K562 (cell line): ENCODE measurements around the gene BMPER. TPM values are rescaled to one million over a fixed set of nuclear protein-coding genes. Genes with fewer than 3 reads are reported as not detected.

Source experiments
- ATAC-seq: fragments of 200-7000 bp; cut with Tn5 transposase; 3 replicates; pipeline ENCODE4 v1.9.1; 2020; ENCODE audit warnings: moderate library complexity
- BruUV-seq: library from RNA; stranded (reverse); fragments of 400-500 nt; replicated peaks from 2 replicates; lab custom pipeline; 2021; lab: Mats Ljungman, UMichigan
- CTCF ChIA-PET: fragments of 300-600 bp; formaldehyde crosslinking; extraction: SDS; loops from one replicate; lab custom pipeline; 2021; ENCODE audit warnings: low intra/inter-chr PET ratio; lab: Yijun Ruan, JAX
- POLR2A ChIA-PET: fragments of 300-600, 350-650 bp; sonication (Branson Sonifier 250); formaldehyde crosslinking; extraction: SDS; loops from one replicate; lab custom pipeline; 2021; ENCODE audit warnings: antibody characterized with exemption, inconsistent platforms; lab: Yijun Ruan, JAX
- DNase-seq, 4 experiments: peaks; one replicate each; pipeline versions ENCODE4 v3.0.0 to v3.0.0-alpha.2; 2011 to 2018; ENCODE audit warnings: low spot score in 3 of 4, mixed read lengths in 3 of 4; ENCODE audit errors: extremely low read depth in 1 of 4
- FAIRE-seq: peaks from 2 replicates; lab custom pipeline; 2011; peaks lifted over from hg19 to GRCh38; lab: Jason Lieb, UNC
- H2AFZ ChIP-seq: 2 replicates; pipeline ENCODE4 v1.6.0; 2011; ENCODE audit warnings: low read depth, low read length, control low read depth, inconsistent platforms
- H3K27ac ChIP-seq: fragments of 200-600 bp; 3 replicates; pipeline ENCODE4 v1.8.0; 2011; ENCODE audit warnings: low read depth, mild to moderate bottlenecking, control low read depth, inconsistent platforms, low read length, moderate library complexity, mixed read lengths; ENCODE audit errors: extremely low read depth
- H3K27me3 ChIP-seq, 2 experiments: fragments of 300-600 bp in 1 of 2; 2 replicates in 1 of 2; 3 replicates in 1 of 2; pipeline versions ENCODE4 v1.6.0 to v1.8.0; 2011; ENCODE audit warnings: inconsistent platforms in 2 of 2, low read length in 2 of 2, mild to moderate bottlenecking in 1 of 2, mixed read lengths in 1 of 2, moderate library complexity in 1 of 2; ENCODE audit not compliant: control insufficient read depth in 2 of 2, insufficient read depth in 2 of 2
- H3K36me3 ChIP-seq: fragments of 300-600 bp; 3 replicates; pipeline ENCODE4 v1.8.0; 2011; ENCODE audit warnings: mild to moderate bottlenecking, low read length, inconsistent platforms; ENCODE audit not compliant: control insufficient read depth, insufficient read depth
- H3K4me1 ChIP-seq, 2 experiments: fragments of 200-600 bp in 1 of 2; replicated peaks in 1 of 2; 2 replicates in 1 of 2; 3 replicates in 1 of 2; pipeline versions ENCODE4 v1.5.1 to v1.8.0; 2011; ENCODE audit warnings: inconsistent platforms in 2 of 2, low read length in 2 of 2, mild to moderate bottlenecking in 1 of 2, mixed read lengths in 1 of 2, moderate library complexity in 1 of 2; ENCODE audit not compliant: control insufficient read depth in 2 of 2, insufficient read depth in 2 of 2
- H3K4me2 ChIP-seq: 2 replicates; pipeline ENCODE4 v1.6.1; 2011; ENCODE audit warnings: low read length, control low read depth, inconsistent platforms, mixed read lengths; ENCODE audit not compliant: insufficient read depth
- H3K4me3 ChIP-seq: fragments of 200-600 bp; sonication (generic), shearing (Covaris generic); 2 replicates; pipeline ENCODE4 v1.5.1; 2016; ENCODE audit warnings: control low read depth, inconsistent platforms
- H3K79me2 ChIP-seq: fragments of 200-600 bp; 3 replicates; pipeline ENCODE4 v1.8.0; 2011; ENCODE audit warnings: low read length, inconsistent platforms; ENCODE audit not compliant: control insufficient read depth, insufficient read depth
- H3K9ac ChIP-seq, 2 experiments: 2 replicates each; pipeline versions ENCODE4 v1.6.0 to v1.6.1; 2011; ENCODE audit warnings: low read depth in 2 of 2, low read length in 2 of 2, control low read depth in 1 of 2, inconsistent platforms in 1 of 2, mild to moderate bottlenecking in 1 of 2, mixed read lengths in 1 of 2; ENCODE audit not compliant: insufficient read depth in 1 of 2
- H3K9me1 ChIP-seq: one replicate; pipeline ENCODE4 v1.6.0; 2011; ENCODE audit warnings: inconsistent platforms, mild to moderate bottlenecking, low read length, moderate library complexity; ENCODE audit not compliant: control insufficient read depth, insufficient read depth
- H3K9me3 ChIP-seq: replicated peaks from 2 replicates; pipeline ENCODE4 v1.5.1; 2011; ENCODE audit warnings: low read depth, low read length, inconsistent platforms; ENCODE audit not compliant: control insufficient read depth, insufficient read depth
- H4K20me1 ChIP-seq: replicated peaks from 2 replicates; pipeline ENCODE4 v1.6.1; 2011; ENCODE audit warnings: low read length, inconsistent platforms, mixed read lengths; ENCODE audit not compliant: control insufficient read depth, insufficient read depth
- EP300 ChIP-seq: IDR thresholded peaks from 2 replicates; pipeline ENCODE4 v1.6.1; 2012; ENCODE audit warnings: low read length, improper control_type of control experiment
- ETS1 ChIP-seq: conservative IDR thresholded peaks from 2 replicates; pipeline ENCODE4 v1.6.1; 2011; ENCODE audit warnings: low read depth, mild to moderate bottlenecking, low read length; ENCODE audit not compliant: control insufficient read depth
- GABPB2 ChIP-seq: fragments of 250-450 bp; sonication (Bioruptor Pico); conservative IDR thresholded peaks from 2 replicates; pipeline ENCODE4 v1.5.1; 2021; ENCODE audit warnings: mild to moderate bottlenecking
- GMEB1 ChIP-seq: fragments of 250-450 bp; sonication (Bioruptor Pico); IDR thresholded peaks from 2 replicates; pipeline ENCODE4 v1.4.0; 2020; ENCODE audit warnings: mild to moderate bottlenecking
- HNRNPUL1 ChIP-seq: fragments of 200-400 bp; formaldehyde crosslinking; IDR thresholded peaks from 2 replicates; pipeline ENCODE4 v1.6.1; 2017; ENCODE audit warnings: low read length
- LARP7 ChIP-seq: fragments of 450-650 bp; IDR thresholded peaks from 2 replicates; pipeline ENCODE4 v1.6.1; 2016
- RBM22 ChIP-seq: fragments of 200-400 bp; formaldehyde crosslinking; IDR thresholded peaks from 2 replicates; pipeline ENCODE4 v1.6.1; 2018; ENCODE audit warnings: low read length, low read depth; ENCODE audit not compliant: poor library complexity, severe bottlenecking
- RNF2 ChIP-seq: sonication (generic); IDR thresholded peaks from 2 replicates; pipeline ENCODE4 v1.6.1; 2016
- ZNF41 ChIP-seq: fragments of 250-450 bp; sonication (Bioruptor Pico); conservative IDR thresholded peaks from 2 replicates; pipeline ENCODE4 v1.4.0; 2020; ENCODE audit warnings: mild to moderate bottlenecking
- ZNF436 ChIP-seq: fragments of 250-450, 450-650 bp; sonication (Bioruptor Pico); formaldehyde crosslinking; IDR thresholded peaks from 2 replicates; pipeline ENCODE4 v1.7.0; 2020; ENCODE audit warnings: mild to moderate bottlenecking
- WGBS: fragments of 100-300 bp; shearing (Covaris generic); methylation state at CpG from one replicate; pipeline ENCODE4 v1.1.6; 2016; ENCODE audit warnings: low coverage, mixed read lengths; ENCODE audit not compliant: insufficient coverage; ENCODE audit errors: missing lambda C conversion rate; 5-methylcytosine and 5-hydroxymethylcytosine counted together
- in situ Hi-C: fragments of 300-500 bp; cut with MboI; formaldehyde crosslinking; loops from 4 replicates; pipeline ENCODE4 v1.15.0; 2018; ENCODE audit warnings: inconsistent platforms, mixed read lengths
- intact Hi-C: fragments of 100-400 bp; cut with micrococcal nuclease; formaldehyde crosslinking; loops from 2 replicates; pipeline ENCODE4 v1.14.2; 2022
- polyA plus RNA-seq, 8 experiments: library from polyadenylated mRNA; depleted of rRNA in 4 of 8; stranded (reverse) in 5 of 8; unstranded in 3 of 8; fragments of >200 nt; fragmentation: Nextera tagmentation in 2 of 8; fragmentation: Illumina TruSeq in 1 of 8; extraction: Ambion mirVana in 2 of 8; extraction: Trizol in 1 of 8; gene quantifications; 2 replicates each; pipeline versions ENCODE4 v1.2.1 to v1.2.3, GENCODE V29; 2011 to 2014; ENCODE audit warnings: inconsistent platforms in 1 of 8, missing spikeins in 1 of 8
- total RNA-seq, 7 experiments: library from RNA; depleted of rRNA in 6 of 7; stranded (reverse); fragments of >200 nt in 6 of 7; fragmentation: Illumina TruSeq in 2 of 7; extraction: Trizol in 2 of 7; gene quantifications; 2 replicates each; pipeline versions ENCODE4 v1.2.1 to v1.2.3, GENCODE V29; 2011 to 2021; ENCODE audit warnings: low replicate concordance in 1 of 7
- TF ChIP-seq, protein P1 (sequence below), 3 experiments: IDR thresholded peaks in 2 of 3; conservative IDR thresholded peaks in 1 of 3; 2 replicates each; pipeline ENCODE4 v1.5.1; 2011 to 2012; ENCODE audit warnings: low read length in 3 of 3, mild to moderate bottlenecking in 3 of 3, control low read depth in 2 of 3, improper control_type of control experiment in 1 of 3, inconsistent platforms in 1 of 3, low read depth in 1 of 3, mixed read lengths in 1 of 3, moderate library complexity in 1 of 3; ENCODE audit not compliant: insufficient read depth in 2 of 3

BMPER gene
- total and polyA plus RNA-seq, 9 of the 15 experiments (the other 6 are each of a cell fraction or from before 2014, with no cell fraction given), result not detected

- no peak for TF ChIP-seq ETS1
- TF ChIP-seq ZNF436 (CRISPR knock-in tag), result no peak
Measured at GRCh38 chr7:33873981-33874750, 31.2 kb upstream of the BMPER start (continued).

DNA sequence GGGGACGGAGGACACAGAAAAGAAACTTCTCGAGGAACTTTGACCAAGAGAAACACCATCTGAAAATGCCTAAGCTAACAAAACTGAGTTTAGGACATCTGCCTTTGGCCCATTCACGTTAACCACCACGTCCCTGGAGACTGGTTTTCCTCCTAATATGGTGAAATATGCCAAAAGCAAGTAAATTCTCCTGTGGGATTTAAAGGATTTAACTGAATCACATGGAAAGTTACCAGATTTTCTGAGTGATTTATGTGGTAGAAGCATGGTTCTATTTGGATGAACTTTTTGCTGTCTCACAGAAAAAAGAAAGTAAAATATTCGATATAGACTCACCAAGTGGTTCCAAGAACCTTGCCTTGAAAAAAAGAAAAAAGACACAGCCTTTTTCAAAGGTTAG, 30.4 kb upstream of the BMPER start:
- DNase-seq, result no peak
- no peak for TF ChIP-seq ZNF41 (CRISPR knock-in tag)
- no peak for TF ChIP-seq GMEB1 (CRISPR knock-in tag)
- no peak for TF ChIP-seq EP300
- TF ChIP-seq, protein P1, sequence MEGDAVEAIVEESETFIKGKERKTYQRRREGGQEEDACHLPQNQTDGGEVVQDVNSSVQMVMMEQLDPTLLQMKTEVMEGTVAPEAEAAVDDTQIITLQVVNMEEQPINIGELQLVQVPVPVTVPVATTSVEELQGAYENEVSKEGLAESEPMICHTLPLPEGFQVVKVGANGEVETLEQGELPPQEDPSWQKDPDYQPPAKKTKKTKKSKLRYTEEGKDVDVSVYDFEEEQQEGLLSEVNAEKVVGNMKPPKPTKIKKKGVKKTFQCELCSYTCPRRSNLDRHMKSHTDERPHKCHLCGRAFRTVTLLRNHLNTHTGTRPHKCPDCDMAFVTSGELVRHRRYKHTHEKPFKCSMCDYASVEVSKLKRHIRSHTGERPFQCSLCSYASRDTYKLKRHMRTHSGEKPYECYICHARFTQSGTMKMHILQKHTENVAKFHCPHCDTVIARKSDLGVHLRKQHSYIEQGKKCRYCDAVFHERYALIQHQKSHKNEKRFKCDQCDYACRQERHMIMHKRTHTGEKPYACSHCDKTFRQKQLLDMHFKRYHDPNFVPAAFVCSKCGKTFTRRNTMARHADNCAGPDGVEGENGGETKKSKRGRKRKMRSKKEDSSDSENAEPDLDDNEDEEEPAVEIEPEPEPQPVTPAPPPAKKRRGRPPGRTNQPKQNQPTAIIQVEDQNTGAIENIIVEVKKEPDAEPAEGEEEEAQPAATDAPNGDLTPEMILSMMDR (IDR thresholded peaks at IDR 0.05 in 2 of 3, conservative IDR thresholded peaks at IDR 0.05 in 1 of 3; ENCODE audit: insufficient read depth in 2 of 3, low read depth in 1 of 3, low read length in 3 of 3), result no peak
- no peak for TF ChIP-seq RNF2
- no peak for TF ChIP-seq RBM22
- no peak for TF ChIP-seq HNRNPUL1
- no peak for TF ChIP-seq LARP7
- TF ChIP-seq GABPB2 (CRISPR knock-in tag), result no peak
- intact Hi-C loops, result no loop called here
- H3K27me3 ChIP-seq, result no peaks in the 10 kb centered on the region
- H3K36me3 ChIP-seq, result no peaks in the 10 kb centered on the region
- in situ Hi-C loops, result no loop called here
- CTCF ChIA-PET, result no interaction called here
- H2AFZ ChIP-seq, result no peak overlapping the region
- no peak overlapping the region for H3K9ac ChIP-seq
- H3K4me2 ChIP-seq, result no peak overlapping the region
- no peak overlapping the region for H3K27ac ChIP-seq
- BruUV-seq, result no TSS peak
- no peaks in the 10 kb centered on the region for H3K79me2 ChIP-seq
- no peaks in the 10 kb centered on the region for H4K20me1 ChIP-seq
- H3K9me1 ChIP-seq, result no peaks in the 10 kb centered on the region
- no peak overlapping the region for H3K4me3 ChIP-seq
- no peaks in the 10 kb centered on the region for H3K9me3 ChIP-seq
- POLR2A ChIA-PET, result no interaction called here
- no peak for ATAC-seq
- no peak for FAIRE-seq
- WGBS, result 2% methylated on average over 4 of the region's 5 CpGs
- no peaks in the 10 kb centered on the region for H3K4me1 ChIP-seq
